HG03575 (cell line): ENCODE measurements around the gene SLC25A18.
A peak's percentile ranks its signal among the peaks of the same experiment; 100 is the strongest.
"Not testable (repeated sequence)": the region's sequence is repeated elsewhere in the genome, so short reads cannot be mapped to it uniquely, and the experiment has no call there.

Source experiments
- ATAC-seq: cut with Tn5 transposase; IDR thresholded peaks from one replicate; pipeline ENCODE4 v1.9.1; 2021; ENCODE audit not compliant: unreplicated experiment, insufficient number of reproducible peaks, low FRiP score; ENCODE audit errors: extremely low read depth

SLC25A18 gene

GRCh38 chr22:17596226-17596625, 32.9 kb downstream of the SLC25A18 start:
- ATAC-seq = no peak

GRCh38 chr22:17597217-17597616, 33.9 kb downstream of the SLC25A18 start:
- no peak for ATAC-seq

GRCh38 chr22:17598318-17598717, 35.0 kb downstream of the SLC25A18 start:
- no peak for ATAC-seq

GRCh38 chr22:17601031-17601430, 37.7 kb downstream of the SLC25A18 start:
- ATAC-seq = no peak

- ATAC-seq = no peak
These were observed 40.4 kb downstream of the SLC25A18 start for GRCh38 chr22:17603668-17604067.

- ATAC-seq = no peak
These were observed 43.2 kb downstream of the SLC25A18 start for GRCh38 chr22:17606496-17606895.

GRCh38 chr22:17607891-17608521, 44.7 kb downstream of the SLC25A18 start:
- ATAC-seq = no peak

- ATAC-seq = no peak
These were observed 48.8 kb downstream of the SLC25A18 start for GRCh38 chr22:17612057-17612456.

- no peak for ATAC-seq
These were observed 50.0 kb downstream of the SLC25A18 start for GRCh38 chr22:17613280-17613679.

GRCh38 chr22:17627961-17628405, 64.7 kb downstream of the SLC25A18 start:
- no peak for ATAC-seq

- peak; percentile 73 for ATAC-seq
These were observed 65.3 kb downstream of the SLC25A18 start, which contains the start of gene ATP6V1E1 for GRCh38 chr22:17628406-17629172. Gene ATP6V1E1, minus strand, starts transcription at chr22:17628749. Its CDS starts 114 bp downstream, at chr22:17628635.

- ATAC-seq = no peak
These were observed 65.8 kb downstream of the SLC25A18 start for GRCh38 chr22:17629173-17629489.

GRCh38 chr22:17629641-17630040, 66.3 kb downstream of the SLC25A18 start:
- no peak for ATAC-seq

GRCh38 chr22:17631076-17631565, 67.8 kb downstream of the SLC25A18 start:
- no peak for ATAC-seq

- no peak for ATAC-seq
These were observed 70.1 kb downstream of the SLC25A18 start for GRCh38 chr22:17633217-17633997.

GRCh38 chr22:17633998-17634323, 70.7 kb downstream of the SLC25A18 start:
- no peak for ATAC-seq

GRCh38 chr22:17634696-17635095, 71.4 kb downstream of the SLC25A18 start:
- ATAC-seq = no peak

- ATAC-seq = not testable (repeated sequence)
These were observed 73.6 kb downstream of the SLC25A18 start for GRCh38 chr22:17636850-17637249.

- no peak for ATAC-seq
These were observed 74.3 kb downstream of the SLC25A18 start for GRCh38 chr22:17637490-17638181.
